Neural cell (in vitro differentiated cells): ENCODE data around the gene HDAC7. TPM values are rescaled to one million over a fixed set of nuclear protein-coding genes. Genes with fewer than 3 reads are reported as not detected.
A peak's percentile ranks its signal among the peaks of the same experiment; 100 is the strongest.

Source experiments
- H2AFZ ChIP-seq: fragments of 200-600, 300-800 bp; sonication (generic), shearing (Covaris generic); 2 replicates; pipeline ENCODE4 v1.6.0; 2014; ENCODE audit warnings: low read depth, mild to moderate bottlenecking, antibody characterized with exemption, low read length, moderate library complexity
- H3F3A ChIP-seq: fragments of 200-600 bp; shearing (Covaris generic); 2 replicates; pipeline ENCODE4 v1.6.1; 2016; ENCODE audit warnings: mild to moderate bottlenecking, moderate library complexity, mixed read lengths, antibody characterized with exemption, low read length; ENCODE audit not compliant: insufficient read depth, poor library complexity, severe bottlenecking
- H3K27ac ChIP-seq: fragments of 200-600, 300-800 bp; sonication (generic), shearing (Covaris generic); 2 replicates; pipeline ENCODE4 v1.5.1; 2014; ENCODE audit warnings: mild to moderate bottlenecking, low read length, moderate library complexity
- H3K27me3 ChIP-seq: fragments of 300-800, 200-600 bp; sonication (generic), shearing (Covaris generic); 2 replicates; pipeline ENCODE4 v1.6.0; 2014; ENCODE audit warnings: mild to moderate bottlenecking, low read depth, low read length, moderate library complexity; ENCODE audit not compliant: insufficient read depth
- H3K36me3 ChIP-seq: fragments of 300-800, 200-600 bp; sonication (generic), shearing (Covaris generic); 2 replicates; pipeline ENCODE4 v1.5.1; 2014; ENCODE audit warnings: mild to moderate bottlenecking, antibody characterized with exemption, low read length, moderate library complexity; ENCODE audit not compliant: insufficient read depth
- H3K4me2 ChIP-seq: fragments of 300-800, 200-600 bp; sonication (generic), shearing (Covaris generic); 2 replicates; pipeline ENCODE4 v1.6.0; 2014; ENCODE audit warnings: mild to moderate bottlenecking, low read length
- H3K4me3 ChIP-seq: fragments of 300-800, 200-600 bp; sonication (generic), shearing (Covaris generic); 2 replicates; pipeline ENCODE4 v1.5.1; 2014; ENCODE audit warnings: mild to moderate bottlenecking, low read length, moderate library complexity
- H3K79me2 ChIP-seq: fragments of 200-600 bp; shearing (Covaris generic); replicated peaks from 2 replicates; pipeline ENCODE4 v1.6.0; 2014; ENCODE audit warnings: mild to moderate bottlenecking, low read length, moderate library complexity; ENCODE audit not compliant: insufficient read depth
- H3K9ac ChIP-seq: fragments of 300-800, 200-600 bp; sonication (generic), shearing (Covaris generic); 2 replicates; pipeline ENCODE4 v1.6.1; 2016; ENCODE audit warnings: mild to moderate bottlenecking, low read length, mixed read lengths
- H3K9me2 ChIP-seq: fragments of 200-600 bp; shearing (Covaris generic); 2 replicates; pipeline ENCODE4 v1.6.1; 2016; ENCODE audit warnings: mild to moderate bottlenecking, low read length, mixed read lengths; ENCODE audit not compliant: insufficient read depth
- H3K9me3 ChIP-seq: fragments of 200-600, 300-800 bp; sonication (generic), shearing (Covaris generic); 2 replicates; pipeline ENCODE4 v1.6.1; 2016; ENCODE audit warnings: mild to moderate bottlenecking, mixed run types, low read length, moderate library complexity, mixed read lengths
- H4K20me1 ChIP-seq: fragments of 200-600 bp; shearing (Covaris generic); 2 replicates; pipeline ENCODE4 v1.6.1; 2016; ENCODE audit warnings: mild to moderate bottlenecking, mixed run types; ENCODE audit not compliant: insufficient read depth
- CTCF ChIP-seq: fragments of 450-650 bp; IDR thresholded peaks from 2 replicates; pipeline ENCODE4 v1.5.1; 2014; ENCODE audit warnings: antibody characterized with exemption, mild to moderate bottlenecking, moderate library complexity; ENCODE audit not compliant: poor library complexity, severe bottlenecking
- EP300 ChIP-seq: fragments of 450-650 bp; conservative IDR thresholded peaks from 2 replicates; pipeline ENCODE4 v1.6.1; 2014; ENCODE audit warnings: antibody characterized with exemption, mild to moderate bottlenecking, moderate library complexity; ENCODE audit not compliant: poor library complexity, severe bottlenecking
- EZH2 ChIP-seq: fragments of 200-600, 300-800 bp; shearing (Covaris generic), sonication (generic); IDR thresholded peaks from 2 replicates; pipeline ENCODE4 v1.6.1; 2014; ENCODE audit warnings: antibody characterized with exemption, low read length, borderline replicate concordance, mild to moderate bottlenecking; ENCODE audit not compliant: insufficient read depth, poor library complexity, severe bottlenecking
- MXI1 ChIP-seq: fragments of 450-650 bp; conservative IDR thresholded peaks from 2 replicates; pipeline ENCODE4 v1.6.1; 2014; ENCODE audit warnings: antibody characterized with exemption, mild to moderate bottlenecking; ENCODE audit not compliant: poor library complexity, severe bottlenecking
- POLR2AphosphoS5 ChIP-seq: IDR thresholded peaks from 2 replicates; pipeline ENCODE4 v1.6.1; 2012
- RAD21 ChIP-seq: fragments of 450-650 bp; conservative IDR thresholded peaks from 2 replicates; pipeline ENCODE4 v1.6.1; 2014; ENCODE audit warnings: antibody characterized with exemption, mild to moderate bottlenecking, moderate library complexity
- SMC3 ChIP-seq: fragments of 450-650 bp; conservative IDR thresholded peaks from 2 replicates; pipeline ENCODE4 v1.6.1; 2014; ENCODE audit warnings: antibody characterized with exemption, mild to moderate bottlenecking, moderate library complexity; ENCODE audit not compliant: poor library complexity
- TAF1 ChIP-seq: IDR thresholded peaks from 2 replicates; pipeline ENCODE4 v1.6.1; 2012; ENCODE audit warnings: low read depth
- polyA plus RNA-seq: library from polyadenylated mRNA; depleted of rRNA; stranded (reverse); fragments of >200 nt; gene quantifications from 2 replicates; pipeline ENCODE4 v1.2.3, GENCODE V29; 2014
- TF ChIP-seq, protein P1 (sequence below): IDR thresholded peaks from 2 replicates; pipeline ENCODE4 v1.6.1; 2012; ENCODE audit warnings: borderline replicate concordance

Gene HDAC7
- polyA plus RNA-seq, 1 donor from 2014 or later = 30.2 TPM

DNA sequence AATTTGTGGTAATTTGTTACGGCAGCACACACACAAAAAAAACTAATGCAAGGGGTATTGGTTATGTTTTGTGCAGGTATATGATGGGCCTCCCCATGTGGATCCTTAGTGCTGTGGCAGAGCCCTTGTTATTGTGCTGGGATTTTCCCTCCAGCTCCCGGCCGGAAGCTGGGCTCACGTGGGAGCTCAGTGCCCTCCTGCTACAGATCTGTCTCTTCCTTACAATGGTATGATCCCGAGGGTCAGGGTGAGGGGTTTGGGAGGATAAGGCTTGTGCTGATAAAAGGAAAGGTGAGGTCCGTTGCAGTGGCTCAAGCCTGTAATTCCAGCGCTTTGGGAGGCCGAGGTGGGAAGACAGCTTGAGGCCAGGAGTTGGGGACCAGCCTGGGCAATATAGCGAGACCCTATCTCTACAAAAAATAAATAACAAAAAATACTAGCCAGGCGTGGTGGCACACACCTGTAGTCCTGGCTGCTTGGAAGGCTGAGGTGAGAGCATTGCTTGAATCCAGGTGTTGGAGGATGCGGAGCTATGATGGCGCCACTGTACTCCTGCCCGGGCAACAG lies 47.5 kb downstream of the HDAC7 start:
- Histone ChIP-seq H3K9me2 (no peaks in the 10 kb centered on the region), H3K79me2 (no peaks in the 10 kb centered on the region), H4K20me1 (no peaks in the 10 kb centered on the region), H3K27me3 (no peaks in the 10 kb centered on the region), H3F3A (no peaks in the 10 kb centered on the region), H3K4me2 (no peak overlapping the region), H3K36me3 (no peaks in the 10 kb centered on the region), H3K9ac (peak overlapping the region; percentile 82), H3K27ac (no peak overlapping the region), H3K4me3 (peak overlapping the region; percentile 90), H3K9me3 (no peaks in the 10 kb centered on the region), H2AFZ (no peak overlapping the region)
- no peak for TF ChIP-seq MXI1
- TF ChIP-seq SMC3 = no peak
- TF ChIP-seq RAD21 = no peak
- TF ChIP-seq CTCF = no peak
- TF ChIP-seq POLR2AphosphoS5 = no peak
- no peak for TF ChIP-seq EP300
- TF ChIP-seq EZH2 = no peak
- TF ChIP-seq, protein P1, sequence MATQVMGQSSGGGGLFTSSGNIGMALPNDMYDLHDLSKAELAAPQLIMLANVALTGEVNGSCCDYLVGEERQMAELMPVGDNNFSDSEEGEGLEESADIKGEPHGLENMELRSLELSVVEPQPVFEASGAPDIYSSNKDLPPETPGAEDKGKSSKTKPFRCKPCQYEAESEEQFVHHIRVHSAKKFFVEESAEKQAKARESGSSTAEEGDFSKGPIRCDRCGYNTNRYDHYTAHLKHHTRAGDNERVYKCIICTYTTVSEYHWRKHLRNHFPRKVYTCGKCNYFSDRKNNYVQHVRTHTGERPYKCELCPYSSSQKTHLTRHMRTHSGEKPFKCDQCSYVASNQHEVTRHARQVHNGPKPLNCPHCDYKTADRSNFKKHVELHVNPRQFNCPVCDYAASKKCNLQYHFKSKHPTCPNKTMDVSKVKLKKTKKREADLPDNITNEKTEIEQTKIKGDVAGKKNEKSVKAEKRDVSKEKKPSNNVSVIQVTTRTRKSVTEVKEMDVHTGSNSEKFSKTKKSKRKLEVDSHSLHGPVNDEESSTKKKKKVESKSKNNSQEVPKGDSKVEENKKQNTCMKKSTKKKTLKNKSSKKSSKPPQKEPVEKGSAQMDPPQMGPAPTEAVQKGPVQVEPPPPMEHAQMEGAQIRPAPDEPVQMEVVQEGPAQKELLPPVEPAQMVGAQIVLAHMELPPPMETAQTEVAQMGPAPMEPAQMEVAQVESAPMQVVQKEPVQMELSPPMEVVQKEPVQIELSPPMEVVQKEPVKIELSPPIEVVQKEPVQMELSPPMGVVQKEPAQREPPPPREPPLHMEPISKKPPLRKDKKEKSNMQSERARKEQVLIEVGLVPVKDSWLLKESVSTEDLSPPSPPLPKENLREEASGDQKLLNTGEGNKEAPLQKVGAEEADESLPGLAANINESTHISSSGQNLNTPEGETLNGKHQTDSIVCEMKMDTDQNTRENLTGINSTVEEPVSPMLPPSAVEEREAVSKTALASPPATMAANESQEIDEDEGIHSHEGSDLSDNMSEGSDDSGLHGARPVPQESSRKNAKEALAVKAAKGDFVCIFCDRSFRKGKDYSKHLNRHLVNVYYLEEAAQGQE = no peak
- no peak for TF ChIP-seq TAF1

- Histone ChIP-seq H3F3A (no peaks in the 10 kb centered on the region), H3K27ac (no peak overlapping the region)
Observed at GRCh38 chr12:47771304-47771703, 48.4 kb downstream of the HDAC7 start.

More at GRCh38 chr12:47771304-47771703, 48.4 kb downstream of the HDAC7 start:
- TF ChIP-seq CTCF (no peak), EZH2 (no peak), MXI1 (no peak), RAD21 (no peak), TAF1 (no peak), SMC3 (no peak), POLR2AphosphoS5 (no peak), EP300 (no peak)
- TF ChIP-seq, protein P1 = no peak
- Histone ChIP-seq H3K9me2 (no peaks in the 10 kb centered on the region), H3K27me3 (no peaks in the 10 kb centered on the region), H2AFZ (no peak overlapping the region), H3K9me3 (no peaks in the 10 kb centered on the region), H4K20me1 (no peaks in the 10 kb centered on the region), H3K4me2 (no peak overlapping the region), H3K36me3 (no peaks in the 10 kb centered on the region), H3K79me2 (no peaks in the 10 kb centered on the region), H3K4me3 (no peak overlapping the region), H3K9ac (no peak overlapping the region)
